Activated CD4-positive, alpha-beta T cell treated with anti-CD3 and anti-CD28 coated beads, Interleukin-2, amount 10 ng/mL, durations not matched to agents 7 days and 5 days (primary cell): ENCODE results near the gene FAM136A. TPM values are rescaled to one million over a fixed set of nuclear protein-coding genes. Genes with fewer than 3 reads are reported as not detected.
A peak's percentile ranks its signal among the peaks of the same experiment; 100 is the strongest.
"Not testable (repeated sequence)": the region's sequence is repeated elsewhere in the genome, so short reads cannot be mapped to it uniquely, and the experiment has no call there.

ENCODE experiments used
- CTCF ChIA-PET: fragments of 350-600 bp; sonication (Branson Sonifier 250); formaldehyde crosslinking; loops from one replicate; lab custom pipeline; 2021; ENCODE audit warnings: antibody characterized with exemption; lab: Charles Lee
- POLR2A ChIA-PET: fragments of 350-600 bp; sonication (Branson Sonifier 250); formaldehyde crosslinking; loops from one replicate; lab custom pipeline; 2021; ENCODE audit warnings: antibody characterized with exemption; lab: Charles Lee
- DNase-seq: peaks from one replicate; pipeline ENCODE4 v3.0.0-alpha.2; 2020
- H3K27ac Mint-ChIP-seq: one replicate; pipeline ENCODE4 v1.8.0; 2021; ENCODE audit warnings: mild to moderate bottlenecking, moderate library complexity, mixed read lengths
- H3K27me3 Mint-ChIP-seq: one replicate; pipeline ENCODE4 v1.8.0; 2021; ENCODE audit warnings: mixed read lengths
- H3K36me3 Mint-ChIP-seq: one replicate; pipeline ENCODE4 v1.8.0; 2021; ENCODE audit warnings: low read depth, mixed read lengths
- H3K4me1 Mint-ChIP-seq: one replicate; pipeline ENCODE4 v1.8.0; 2021; ENCODE audit warnings: mixed read lengths
- H3K4me3 Mint-ChIP-seq: one replicate; pipeline ENCODE4 v1.8.0; 2021; ENCODE audit warnings: mild to moderate bottlenecking, moderate library complexity, mixed read lengths
- H3K9me3 Mint-ChIP-seq: one replicate; pipeline ENCODE4 v1.8.0; 2021; ENCODE audit warnings: mixed read lengths
- total RNA-seq, 2 experiments: library from RNA; stranded (reverse); gene quantifications; one replicate each; pipeline ENCODE4 v1.2.3, GENCODE V29; 2021

FAM136A gene
- total RNA-seq, 2 experiments from 2014 or later = 33.4 to 37.4 TPM

DNA sequence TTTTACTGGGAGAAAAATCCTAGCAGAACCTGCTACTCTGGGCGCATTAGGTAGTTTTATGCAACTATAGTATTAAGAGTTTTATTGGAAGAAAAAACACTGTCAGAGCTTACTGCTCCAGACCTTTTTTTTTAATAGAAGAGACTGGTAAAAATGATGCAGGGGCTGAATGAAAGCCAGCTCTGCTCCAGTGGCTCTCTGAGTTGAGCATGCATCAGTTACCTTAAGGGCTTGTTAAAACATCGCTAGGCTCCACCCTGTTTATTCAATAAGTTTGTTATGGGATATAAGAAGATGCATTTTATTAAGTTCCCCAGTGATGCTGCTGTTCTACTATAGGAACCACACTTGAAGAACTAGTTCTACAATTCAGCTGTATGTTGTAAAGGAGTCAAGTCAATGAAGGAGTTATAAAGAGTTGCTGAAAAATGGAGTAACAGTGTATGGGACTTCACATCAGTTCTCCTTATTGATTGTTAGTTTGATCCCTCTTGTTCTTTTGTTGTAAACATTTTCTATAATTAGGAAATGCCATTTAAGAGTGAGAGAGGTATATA lies 21.5 kb downstream of the FAM136A start:
- DNase-seq = no peak
- H3K27me3 Mint-ChIP-seq = no peaks in the 10 kb centered on the region
- H3K4me1 Mint-ChIP-seq = peaks cover 15% of the 10 kb centered on the region
- H3K9me3 Mint-ChIP-seq = no peaks in the 10 kb centered on the region
- peaks cover 59% of the 10 kb centered on the region for H3K36me3 Mint-ChIP-seq
- no peak overlapping the region for H3K27ac Mint-ChIP-seq
- CTCF ChIA-PET = no interaction called here
- no peak overlapping the region for H3K4me3 Mint-ChIP-seq
- POLR2A ChIA-PET = interaction anchor here (0.6 kb wide), 1 partner anchor 11 kb away, joined by 4 read pairs; no protein-coding TSS in a partner anchor

DNA sequence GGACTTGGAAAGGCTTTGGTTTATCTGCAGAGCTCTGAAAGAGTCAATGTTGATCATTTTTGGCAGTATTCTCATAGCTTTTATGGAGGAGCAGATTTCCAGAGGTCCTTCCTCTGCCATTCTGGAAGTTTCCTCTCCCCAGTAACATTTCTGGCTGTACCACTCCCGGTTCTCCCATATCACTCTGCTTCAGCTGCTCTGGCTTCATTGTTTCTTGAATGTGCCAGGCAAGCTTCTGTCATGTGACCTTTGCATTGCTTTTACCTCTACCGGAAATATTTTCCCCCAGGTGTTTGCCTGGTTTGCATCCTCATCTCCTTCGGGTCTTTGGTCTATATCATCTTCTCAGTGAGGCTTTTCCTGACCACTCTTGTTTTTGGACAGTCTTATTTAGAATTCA lies 31.5 kb downstream of the FAM136A start:
- Mint-ChIP-seq H3K36me3 (peaks cover 32% of the 10 kb centered on the region), H3K4me1 (peaks cover 17% of the 10 kb centered on the region), H3K4me3 (no peak overlapping the region), H3K9me3 (no peaks in the 10 kb centered on the region), H3K27ac (no peak overlapping the region), H3K27me3 (no peaks in the 10 kb centered on the region)
- CTCF ChIA-PET = interaction anchor here (0.7 kb wide), 2 partner anchors 455 to 811 kb away, joined by 3 to 4 read pairs; no protein-coding TSS in a partner anchor
- POLR2A ChIA-PET = no interaction called here
- DNase-seq = no peak

DNA sequence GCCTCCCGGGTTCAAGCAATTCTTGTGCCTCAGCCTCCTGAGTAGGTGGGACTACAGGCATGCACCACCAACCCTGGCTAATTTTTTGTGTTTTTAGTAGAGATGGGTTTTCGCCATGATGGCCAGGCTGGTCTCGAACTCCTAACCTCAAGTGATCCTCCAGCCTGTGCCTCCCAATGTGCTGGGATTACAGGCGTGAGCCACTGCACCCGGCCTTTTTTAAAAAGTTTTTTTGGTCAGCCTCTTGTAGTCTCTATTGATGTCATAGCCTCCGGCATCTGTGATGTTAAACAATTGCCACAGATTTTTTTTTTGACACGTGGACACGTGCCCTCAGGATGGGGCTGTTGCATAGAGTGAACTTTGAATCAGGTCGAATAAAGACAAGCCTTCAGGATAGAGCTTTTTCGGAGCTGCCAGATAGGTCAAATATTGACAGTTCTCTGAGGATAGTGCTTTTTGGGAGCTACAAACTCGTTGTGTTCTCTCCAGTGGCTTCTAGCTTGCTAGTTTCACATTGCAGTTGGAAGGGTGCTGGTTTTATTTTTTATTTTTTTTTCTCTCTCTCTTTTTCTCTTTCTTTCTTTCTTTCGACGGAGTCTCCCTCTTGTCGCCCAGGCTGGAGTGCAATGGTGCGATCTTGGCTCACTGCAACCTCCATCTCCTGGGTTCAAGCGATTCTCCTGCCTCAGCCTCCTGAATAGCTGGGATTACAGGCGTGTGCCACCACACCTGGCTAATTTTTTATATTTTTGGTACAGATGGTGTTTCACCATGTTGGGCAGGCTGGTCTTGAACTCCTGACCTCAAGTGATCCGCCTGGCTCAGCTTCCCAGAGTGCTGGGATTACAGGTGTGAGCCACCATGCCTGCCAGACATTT lies 32.2 kb downstream of the FAM136A start:
- CTCF ChIA-PET = interaction anchor here (0.7 kb wide), 1 partner anchor 454 kb away, joined by 4 read pairs; no protein-coding TSS in a partner anchor
- H3K27me3 Mint-ChIP-seq, H3K9me3 Mint-ChIP-seq, H3K4me3 Mint-ChIP-seq, POLR2A ChIA-PET, DNase-seq, H3K27ac Mint-ChIP-seq: not testable (repeated sequence)
- peaks cover 22% of the 10 kb centered on the region for H3K4me1 Mint-ChIP-seq
- H3K36me3 Mint-ChIP-seq = peaks cover 29% of the 10 kb centered on the region

DNA sequence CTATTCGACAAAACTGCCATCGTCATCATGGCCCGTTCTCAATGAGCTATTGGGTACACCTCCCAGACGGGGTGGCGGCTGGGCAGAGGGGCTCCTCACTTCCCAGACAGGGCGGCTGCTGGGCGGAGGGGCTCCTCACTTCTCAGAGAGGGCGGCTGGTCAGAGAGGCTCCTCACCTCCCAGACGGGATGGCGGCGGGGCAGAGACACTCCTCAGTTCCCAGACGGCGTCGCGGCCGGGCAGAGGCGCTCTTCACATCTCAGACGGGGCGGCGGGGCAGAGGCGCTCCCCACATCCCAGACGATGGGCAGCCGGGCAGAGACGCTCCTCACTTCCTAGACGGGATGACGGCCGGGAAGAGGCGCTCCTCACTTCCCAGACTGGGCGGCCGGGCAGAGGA lies 34.9 kb downstream of the FAM136A start:
- H3K9me3 Mint-ChIP-seq, H3K4me3 Mint-ChIP-seq, H3K27ac Mint-ChIP-seq, DNase-seq, POLR2A ChIA-PET, CTCF ChIA-PET, H3K27me3 Mint-ChIP-seq: not testable (repeated sequence)
- Mint-ChIP-seq H3K4me1 (peaks cover 26% of the 10 kb centered on the region), H3K36me3 (peaks cover 32% of the 10 kb centered on the region)

DNA sequence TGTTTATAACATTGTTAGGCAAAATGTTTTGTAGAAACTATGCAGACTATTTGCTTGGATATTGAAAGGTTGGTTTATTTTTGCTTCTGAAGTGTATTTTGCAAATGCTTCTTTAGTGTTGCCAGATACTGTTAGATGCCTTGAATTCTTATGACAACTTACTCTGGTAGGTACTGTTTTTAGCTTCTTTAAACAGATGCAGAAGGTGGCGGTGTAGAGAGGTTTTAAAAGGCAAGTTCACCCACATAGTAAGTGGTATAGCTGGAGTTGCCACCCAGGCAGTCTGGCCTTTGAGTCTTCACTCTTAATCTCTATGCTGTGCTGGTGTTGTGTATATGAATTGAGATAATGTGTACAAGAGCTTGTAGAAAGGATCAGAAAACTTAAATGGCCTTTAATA lies 40.4 kb downstream of the FAM136A start:
- Mint-ChIP-seq H3K4me1 (peaks cover 53% of the 10 kb centered on the region), H3K36me3 (peaks cover 26% of the 10 kb centered on the region), H3K27me3 (no peaks in the 10 kb centered on the region), H3K4me3 (no peak overlapping the region), H3K27ac (no peak overlapping the region), H3K9me3 (no peaks in the 10 kb centered on the region)
- CTCF ChIA-PET = interaction anchor here (0.8 to 1.2 kb wide), 2 partner anchors 16 to 32 kb away, joined by 3 read pairs; partner anchors contain the start of gene SNRPG
- DNase-seq = no peak
- POLR2A ChIA-PET = no interaction called here

DNA sequence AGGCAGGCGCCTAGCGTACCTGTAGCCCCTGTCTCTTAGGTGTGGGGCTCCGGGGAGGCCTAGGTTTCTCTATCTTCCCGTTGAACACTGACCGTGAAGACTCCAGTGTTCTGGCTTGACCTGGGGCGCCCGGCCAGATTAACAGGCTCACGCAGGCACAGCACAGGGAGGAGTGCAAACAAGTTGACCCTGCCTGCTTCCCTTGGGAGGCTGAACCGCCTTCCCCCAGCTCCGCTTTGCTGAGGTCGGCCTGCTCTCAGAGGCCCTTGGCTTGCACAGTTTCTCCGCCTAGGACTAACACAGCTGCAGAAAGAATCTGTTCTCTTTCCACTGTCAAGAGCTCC lies 43.4 kb downstream of the FAM136A start:
- peak overlapping the region; percentile 76 for H3K27ac Mint-ChIP-seq
- H3K27me3 Mint-ChIP-seq = no peaks in the 10 kb centered on the region
- DNase-seq = no peak
- peaks cover 45% of the 10 kb centered on the region for H3K4me1 Mint-ChIP-seq
- CTCF ChIA-PET = interaction anchor here (1.0 to 2.1 kb wide), 9 partner anchors 9 to 749 kb away, joined by 3 to 6 read pairs (median 3); partner anchors contain the start of genes C2orf42 and FAM136A
- POLR2A ChIA-PET = interaction anchor here (1.9 kb wide), 1 partner anchor 68 kb away, joined by 5 read pairs; the partner anchor contains the start of gene C2orf42
- H3K9me3 Mint-ChIP-seq = no peaks in the 10 kb centered on the region
- peak overlapping the region; percentile 78 for H3K4me3 Mint-ChIP-seq
- peaks cover 14% of the 10 kb centered on the region for H3K36me3 Mint-ChIP-seq

DNA sequence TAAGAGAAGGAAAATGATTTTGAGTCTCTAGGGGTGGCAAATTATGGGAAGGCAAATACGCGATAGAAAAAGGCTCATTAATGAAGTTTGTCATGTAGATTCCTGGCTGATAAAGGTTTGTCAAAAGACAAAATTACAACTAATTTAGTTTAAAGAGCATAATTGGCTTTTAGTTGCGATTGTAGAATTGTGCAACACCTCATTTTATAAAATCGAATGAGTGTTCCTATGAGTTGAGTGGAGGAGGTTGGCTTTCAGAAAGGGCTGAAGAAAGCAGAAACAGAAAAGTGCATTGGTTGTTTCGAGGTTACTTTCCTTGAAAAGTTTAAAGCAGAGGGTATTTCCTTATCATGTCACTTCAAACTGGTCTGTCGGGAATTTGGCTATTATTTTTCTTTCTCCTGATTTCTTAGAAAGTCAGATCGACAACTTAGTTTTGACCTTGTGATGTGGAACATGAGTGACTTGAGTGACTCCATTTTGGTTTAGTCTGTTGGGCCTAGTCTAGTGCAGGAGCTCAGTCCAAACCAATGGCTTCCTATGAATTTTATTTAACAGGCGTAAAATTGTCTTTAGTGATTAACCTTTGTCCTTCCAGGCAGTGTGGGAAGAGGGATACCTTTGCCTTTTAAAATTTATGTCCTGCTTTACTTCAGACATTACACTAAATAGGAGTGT lies 46.1 kb downstream of the FAM136A start:
- POLR2A ChIA-PET = no interaction called here
- H3K36me3 Mint-ChIP-seq = peaks cover 3% of the 10 kb centered on the region
- no peaks in the 10 kb centered on the region for H3K27me3 Mint-ChIP-seq
- peaks cover 31% of the 10 kb centered on the region for H3K4me1 Mint-ChIP-seq
- no peak overlapping the region for H3K4me3 Mint-ChIP-seq
- no peaks in the 10 kb centered on the region for H3K9me3 Mint-ChIP-seq
- DNase-seq = no peak
- CTCF ChIA-PET = interaction anchor here (0.7 to 0.8 kb wide), 2 partner anchors 41 to 1343 kb away, joined by 3 to 4 read pairs; no protein-coding TSS in a partner anchor
- no peak overlapping the region for H3K27ac Mint-ChIP-seq

DNA sequence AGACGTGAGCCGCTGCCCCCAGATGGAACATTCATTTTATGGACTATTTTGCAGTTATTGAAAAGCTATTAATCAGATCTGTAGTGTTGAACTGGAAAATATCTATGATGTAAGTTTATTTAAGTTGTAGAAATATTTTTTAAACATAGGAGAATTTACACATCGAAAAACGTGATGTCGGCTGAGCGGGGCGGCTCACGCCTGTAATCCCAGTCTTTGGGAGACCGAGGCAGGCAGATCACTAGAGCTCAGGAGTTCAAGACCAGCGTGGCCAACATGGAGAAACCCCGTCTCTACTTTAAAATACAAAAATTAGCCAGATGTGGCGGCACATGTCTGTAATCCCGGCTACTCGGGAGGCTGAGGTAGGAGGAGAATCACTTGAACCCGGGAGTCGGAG lies 51.4 kb downstream of the FAM136A start:
- Mint-ChIP-seq H3K4me3 (no peak overlapping the region), H3K36me3 (peaks cover 11% of the 10 kb centered on the region), H3K4me1 (peaks cover 21% of the 10 kb centered on the region), H3K9me3 (no peaks in the 10 kb centered on the region), H3K27me3 (no peaks in the 10 kb centered on the region), H3K27ac (no peak overlapping the region)
- POLR2A ChIA-PET = no interaction called here
- no peak for DNase-seq
- CTCF ChIA-PET = interaction anchor here (0.7 to 1.4 kb wide), 2 partner anchors 10 to 25 kb away, joined by 3 read pairs; no protein-coding TSS in a partner anchor

DNA sequence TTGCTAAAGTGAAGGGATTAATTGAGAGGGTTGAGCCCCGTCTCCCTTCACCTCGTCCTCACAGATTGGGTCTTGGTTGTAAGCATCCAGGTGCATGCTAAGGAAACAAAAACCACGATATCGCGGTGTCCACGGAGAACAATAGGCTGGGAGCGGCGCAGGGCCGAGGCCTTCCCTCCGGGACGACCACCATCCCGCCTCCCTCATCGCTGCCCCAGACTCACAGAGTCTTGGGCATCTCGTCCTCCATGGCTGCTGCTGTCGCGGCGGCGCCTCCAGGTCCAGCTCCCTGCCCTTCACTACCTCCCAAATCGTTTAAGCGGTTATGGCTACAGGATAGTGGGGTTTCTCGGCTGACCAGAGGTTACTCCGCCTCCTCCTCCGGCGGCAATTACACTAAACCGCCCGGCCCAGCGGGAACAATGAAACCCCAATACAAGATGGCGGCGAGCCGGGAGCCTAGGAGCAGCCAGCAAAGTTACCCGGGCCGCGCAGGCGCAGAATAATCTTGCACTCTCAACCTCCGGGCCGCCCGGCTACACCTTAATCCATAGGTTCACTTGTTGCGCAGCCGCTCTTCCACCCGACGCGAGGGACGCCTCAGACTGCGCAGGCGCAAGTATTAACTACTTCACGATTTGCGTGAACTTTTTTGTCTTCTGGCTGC lies 53.6 kb downstream of the FAM136A start, which contains the start of gene TIA1:
Gene TIA1 (minus strand): TSS at position 448 of the 667 bp plus-strand sequence. CDS start 198 bp downstream, at position 250.
- CTCF ChIA-PET = no interaction called here

DNA sequence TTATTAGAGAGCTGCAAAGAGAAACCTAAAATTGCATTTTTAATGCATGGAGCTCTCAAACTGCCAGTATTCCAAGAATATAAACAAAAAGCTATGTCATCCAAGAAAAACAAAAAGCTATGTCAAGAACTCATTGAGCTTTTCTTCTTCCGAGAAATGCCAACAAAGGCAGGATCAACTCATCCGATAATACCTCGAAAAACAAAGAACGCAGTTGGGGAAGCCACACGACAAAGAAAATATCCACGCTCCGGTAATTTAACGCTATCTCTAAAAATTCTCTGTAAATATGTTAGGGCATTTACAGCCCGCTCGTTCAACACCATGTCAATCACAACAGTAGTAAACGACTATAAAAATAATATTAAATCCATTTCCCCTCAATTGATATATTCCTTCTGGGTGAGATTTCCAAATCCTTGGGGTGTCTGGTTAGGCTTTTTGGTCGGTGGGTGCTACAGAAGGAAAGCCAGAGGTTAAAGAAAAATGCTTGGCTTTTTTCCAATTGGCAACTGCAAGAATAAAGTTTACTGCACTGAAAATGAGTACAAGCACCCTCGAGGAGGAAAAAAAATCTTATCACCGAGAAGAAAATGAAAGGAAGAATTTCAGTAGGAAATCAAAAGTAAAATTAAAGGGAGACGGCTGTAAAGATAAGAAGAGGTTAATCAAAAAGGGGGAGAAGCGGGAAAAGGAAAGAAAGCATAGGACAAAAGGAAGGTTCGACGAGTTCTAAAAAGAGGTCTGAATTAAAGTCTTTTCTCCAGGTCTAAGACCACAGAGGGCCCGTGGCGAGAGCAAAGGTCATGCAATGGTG lies 54.3 kb downstream of the FAM136A start:
- ChIA-PET POLR2A (interaction anchor here (1.2 to 1.4 kb wide), 2 partner anchors 54 to 57 kb away, joined by 3 read pairs; partner anchors contain the start of genes C2orf42 and FAM136A), CTCF (interaction anchor here (1.0 to 1.6 kb wide), 2 partner anchors 18 to 31 kb away, joined by 3 to 4 read pairs; no protein-coding TSS in a partner anchor)
- no peaks in the 10 kb centered on the region for H3K9me3 Mint-ChIP-seq
- DNase-seq = no peak
- H3K36me3 Mint-ChIP-seq = peaks cover 23% of the 10 kb centered on the region
- peaks cover 39% of the 10 kb centered on the region for H3K4me1 Mint-ChIP-seq
- H3K27ac Mint-ChIP-seq = peak overlapping the region; percentile 96
- peak overlapping the region; percentile 86 for H3K4me3 Mint-ChIP-seq
- no peaks in the 10 kb centered on the region for H3K27me3 Mint-ChIP-seq

More for the DNA sequence above, 53.6 kb downstream of the FAM136A start, which contains the start of gene TIA1:
- Mint-ChIP-seq H3K9me3 (no peaks in the 10 kb centered on the region), H3K4me1 (peaks cover 35% of the 10 kb centered on the region), H3K4me3 (peak within 1 kb of the TSS; percentile 86), H3K27ac (peak within 1 kb of the TSS; percentile 96), H3K36me3 (peaks cover 19% of the 10 kb centered on the region), H3K27me3 (no peaks in the 10 kb centered on the region)
- POLR2A ChIA-PET = no interaction called here
- DNase-seq = peak; percentile 99
